Measurements from ENCODE around the gene TTC9.

DNA sequence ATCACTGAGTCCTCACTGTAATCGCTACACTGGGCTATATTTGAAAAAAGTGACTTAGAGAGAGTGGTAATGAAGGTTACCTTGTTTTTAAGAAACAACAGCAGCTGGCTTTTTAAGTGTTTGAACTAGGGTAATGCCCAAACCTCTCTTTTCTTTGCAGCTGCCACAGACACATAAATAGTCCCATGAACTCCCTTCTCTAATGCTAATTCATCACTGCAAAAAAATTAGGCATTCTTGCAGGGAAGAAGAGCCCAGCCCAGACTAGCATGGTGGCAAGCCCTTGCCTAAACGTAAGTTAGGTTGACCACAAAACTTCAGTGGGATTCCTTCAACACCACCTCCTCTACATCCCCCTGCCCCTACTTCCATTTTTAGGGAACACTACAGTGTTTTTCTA is 23.4 kb upstream of the TTC9 start:
- TF ChIP-seq, protein P1, sequence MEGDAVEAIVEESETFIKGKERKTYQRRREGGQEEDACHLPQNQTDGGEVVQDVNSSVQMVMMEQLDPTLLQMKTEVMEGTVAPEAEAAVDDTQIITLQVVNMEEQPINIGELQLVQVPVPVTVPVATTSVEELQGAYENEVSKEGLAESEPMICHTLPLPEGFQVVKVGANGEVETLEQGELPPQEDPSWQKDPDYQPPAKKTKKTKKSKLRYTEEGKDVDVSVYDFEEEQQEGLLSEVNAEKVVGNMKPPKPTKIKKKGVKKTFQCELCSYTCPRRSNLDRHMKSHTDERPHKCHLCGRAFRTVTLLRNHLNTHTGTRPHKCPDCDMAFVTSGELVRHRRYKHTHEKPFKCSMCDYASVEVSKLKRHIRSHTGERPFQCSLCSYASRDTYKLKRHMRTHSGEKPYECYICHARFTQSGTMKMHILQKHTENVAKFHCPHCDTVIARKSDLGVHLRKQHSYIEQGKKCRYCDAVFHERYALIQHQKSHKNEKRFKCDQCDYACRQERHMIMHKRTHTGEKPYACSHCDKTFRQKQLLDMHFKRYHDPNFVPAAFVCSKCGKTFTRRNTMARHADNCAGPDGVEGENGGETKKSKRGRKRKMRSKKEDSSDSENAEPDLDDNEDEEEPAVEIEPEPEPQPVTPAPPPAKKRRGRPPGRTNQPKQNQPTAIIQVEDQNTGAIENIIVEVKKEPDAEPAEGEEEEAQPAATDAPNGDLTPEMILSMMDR (conservative IDR thresholded peaks at IDR 0.05 in 1 of 2, IDR thresholded peaks at IDR 0.05 in 1 of 2; ENCODE audit: low read depth in 1 of 2, low read length in 2 of 2) = no peak
- no peak for TF ChIP-seq EZH2 (IDR thresholded peaks at IDR 0.05; ENCODE audit: low read length, missing control alignments)

Measured in fibroblast of lung (primary cell).